ENCODE results near the gene LAYN.

Gene LAYN

DNA sequence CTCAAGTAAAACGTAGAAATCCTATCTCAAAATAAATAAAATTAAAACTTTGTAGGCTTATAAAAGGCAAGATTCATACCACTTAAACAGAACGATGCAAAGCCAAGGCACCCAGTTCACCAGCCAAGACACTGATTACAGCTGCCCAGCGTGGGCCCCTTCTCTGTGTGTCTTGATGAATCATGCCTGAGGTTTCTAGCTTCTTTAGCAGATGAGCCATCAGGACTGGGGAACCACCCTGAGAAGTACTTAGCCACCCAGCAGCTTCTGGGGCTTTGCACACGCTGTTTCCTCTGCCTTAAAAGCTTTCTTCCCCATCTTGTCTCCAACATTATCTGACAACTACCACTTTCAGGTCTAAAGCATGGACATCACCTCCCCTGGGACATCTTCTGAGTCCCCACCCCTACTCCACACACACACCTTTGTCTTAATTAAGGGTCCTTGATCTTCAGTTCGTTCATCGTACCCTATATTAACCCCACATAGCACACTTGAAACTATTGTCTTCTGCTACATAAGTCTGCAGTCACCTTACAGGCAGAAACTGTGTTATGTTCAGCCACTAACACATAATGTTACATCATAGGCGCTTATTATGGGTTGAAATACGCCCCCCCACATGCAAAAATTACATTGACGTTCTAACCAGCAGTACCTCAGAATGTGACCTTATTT lies 8.7 kb upstream of the LAYN start:
- H3K4me3 ChIP-seq (ENCODE audit: low read depth, low read length): no peak overlapping the region
- TF ChIP-seq MYC (IDR thresholded peaks at IDR 0.05; ENCODE audit: low read depth, low read length) (peak; percentile 70; the same call in 1 of the 2 replicates), POLR2A (IDR thresholded peaks at IDR 0.05; ENCODE audit: extremely low read depth, insufficient read length) (no peak)
- TF ChIP-seq, protein P1, sequence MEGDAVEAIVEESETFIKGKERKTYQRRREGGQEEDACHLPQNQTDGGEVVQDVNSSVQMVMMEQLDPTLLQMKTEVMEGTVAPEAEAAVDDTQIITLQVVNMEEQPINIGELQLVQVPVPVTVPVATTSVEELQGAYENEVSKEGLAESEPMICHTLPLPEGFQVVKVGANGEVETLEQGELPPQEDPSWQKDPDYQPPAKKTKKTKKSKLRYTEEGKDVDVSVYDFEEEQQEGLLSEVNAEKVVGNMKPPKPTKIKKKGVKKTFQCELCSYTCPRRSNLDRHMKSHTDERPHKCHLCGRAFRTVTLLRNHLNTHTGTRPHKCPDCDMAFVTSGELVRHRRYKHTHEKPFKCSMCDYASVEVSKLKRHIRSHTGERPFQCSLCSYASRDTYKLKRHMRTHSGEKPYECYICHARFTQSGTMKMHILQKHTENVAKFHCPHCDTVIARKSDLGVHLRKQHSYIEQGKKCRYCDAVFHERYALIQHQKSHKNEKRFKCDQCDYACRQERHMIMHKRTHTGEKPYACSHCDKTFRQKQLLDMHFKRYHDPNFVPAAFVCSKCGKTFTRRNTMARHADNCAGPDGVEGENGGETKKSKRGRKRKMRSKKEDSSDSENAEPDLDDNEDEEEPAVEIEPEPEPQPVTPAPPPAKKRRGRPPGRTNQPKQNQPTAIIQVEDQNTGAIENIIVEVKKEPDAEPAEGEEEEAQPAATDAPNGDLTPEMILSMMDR (IDR thresholded peaks at IDR 0.05; ENCODE audit: low read depth, low read length): no peak
- TF ChIP-seq, protein P2, sequence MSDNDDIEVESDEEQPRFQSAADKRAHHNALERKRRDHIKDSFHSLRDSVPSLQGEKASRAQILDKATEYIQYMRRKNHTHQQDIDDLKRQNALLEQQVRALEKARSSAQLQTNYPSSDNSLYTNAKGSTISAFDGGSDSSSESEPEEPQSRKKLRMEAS (IDR thresholded peaks at IDR 0.05; ENCODE audit: low read depth, low read length): peak; percentile 78
- peak; percentile 82 for DNase-seq (ENCODE audit: low read depth)

DNA sequence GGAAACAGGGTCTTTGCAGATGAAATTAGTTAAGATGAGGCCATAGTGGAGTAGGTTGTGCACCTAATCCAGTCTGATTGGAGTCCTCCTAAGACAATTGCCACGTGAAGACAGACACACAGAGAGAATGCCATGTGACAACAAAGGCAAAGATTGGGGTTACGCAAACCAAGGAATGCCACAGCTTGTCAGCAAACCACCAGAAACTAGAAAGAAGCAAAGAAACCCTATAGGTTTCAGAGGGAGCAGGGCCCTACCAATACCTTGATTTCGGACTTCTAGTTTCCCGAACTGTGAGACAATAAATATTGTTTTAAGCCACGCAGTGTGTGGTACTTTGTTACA lies 8.2 kb upstream of the LAYN start:
- H3K4me3 ChIP-seq (ENCODE audit: low read depth, low read length): no peak overlapping the region
- DNase-seq (ENCODE audit: low read depth): peak; percentile 50
- no peak for TF ChIP-seq POLR2A (IDR thresholded peaks at IDR 0.05; ENCODE audit: extremely low read depth, insufficient read length)
- TF ChIP-seq MYC (IDR thresholded peaks at IDR 0.05; ENCODE audit: low read depth, low read length): 0 out of 2 replicates have a peak, but pooled peaks have one; percentile 33
- TF ChIP-seq, protein P2 (IDR thresholded peaks at IDR 0.05; ENCODE audit: low read depth, low read length): peak; percentile 82
- TF ChIP-seq, protein P1 (IDR thresholded peaks at IDR 0.05; ENCODE audit: low read depth, low read length): no peak

DNA sequence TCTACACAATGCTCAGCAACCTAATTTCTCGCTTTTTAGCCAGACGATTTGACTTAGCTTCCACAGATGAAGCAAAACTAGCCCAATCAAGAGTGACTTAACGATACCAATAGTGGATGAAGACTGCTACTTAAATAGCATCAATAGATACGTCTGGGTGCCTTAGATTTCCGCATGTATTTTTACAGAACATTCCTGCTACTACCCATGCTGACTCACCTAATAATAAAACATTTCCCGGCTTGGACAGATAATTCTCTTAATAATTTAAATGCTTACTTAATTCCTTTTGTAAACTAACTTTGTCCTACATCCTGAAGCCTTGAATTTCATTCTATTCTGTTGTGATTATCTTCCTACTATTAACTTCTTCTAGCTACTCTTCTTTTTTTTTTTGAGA lies 5.2 kb upstream of the LAYN start:
- no peak for TF ChIP-seq POLR2A (IDR thresholded peaks at IDR 0.05; ENCODE audit: extremely low read depth, insufficient read length)
- TF ChIP-seq, protein P2 (IDR thresholded peaks at IDR 0.05; ENCODE audit: low read depth, low read length): no peak
- TF ChIP-seq, protein P1 (IDR thresholded peaks at IDR 0.05; ENCODE audit: low read depth, low read length): no peak
- no peak for TF ChIP-seq MYC (IDR thresholded peaks at IDR 0.05; ENCODE audit: low read depth, low read length)
- no peak for DNase-seq (ENCODE audit: low read depth)
- H3K4me3 ChIP-seq (ENCODE audit: low read depth, low read length): no peak overlapping the region

DNA sequence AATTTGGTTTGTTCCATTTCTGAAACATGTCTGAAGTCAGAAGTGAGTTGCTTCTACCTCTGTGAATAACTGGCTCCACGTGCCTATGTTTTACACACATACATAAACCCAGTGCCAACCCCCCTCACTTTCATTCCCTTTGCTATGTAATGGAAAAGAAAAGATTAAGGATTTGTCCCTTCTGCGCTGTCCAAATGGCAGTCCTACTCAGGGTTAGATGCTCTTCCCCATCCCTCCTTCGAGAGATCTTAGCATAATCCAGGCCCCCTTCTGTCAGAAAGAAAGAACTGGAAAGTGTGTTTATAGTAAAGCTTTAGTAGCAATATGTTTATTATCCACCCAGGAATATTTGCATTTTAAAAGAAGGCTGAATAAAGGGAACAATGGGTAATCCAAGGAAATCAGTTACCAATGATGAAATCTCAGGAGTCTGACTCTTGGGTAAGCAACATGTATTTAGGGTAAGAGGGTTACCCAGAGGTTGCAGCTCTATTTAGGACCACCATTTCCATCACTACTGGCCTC lies 3.1 kb upstream of the LAYN start:
- TF ChIP-seq, protein P2 (IDR thresholded peaks at IDR 0.05; ENCODE audit: low read depth, low read length): no peak
- TF ChIP-seq, protein P1 (IDR thresholded peaks at IDR 0.05; ENCODE audit: low read depth, low read length): no peak
- TF ChIP-seq MYC (IDR thresholded peaks at IDR 0.05; ENCODE audit: low read depth, low read length) (no peak), POLR2A (IDR thresholded peaks at IDR 0.05; ENCODE audit: extremely low read depth, insufficient read length) (no peak)
- H3K4me3 ChIP-seq (ENCODE audit: low read depth, low read length): no peak overlapping the region
- DNase-seq (ENCODE audit: low read depth): no peak

DNA sequence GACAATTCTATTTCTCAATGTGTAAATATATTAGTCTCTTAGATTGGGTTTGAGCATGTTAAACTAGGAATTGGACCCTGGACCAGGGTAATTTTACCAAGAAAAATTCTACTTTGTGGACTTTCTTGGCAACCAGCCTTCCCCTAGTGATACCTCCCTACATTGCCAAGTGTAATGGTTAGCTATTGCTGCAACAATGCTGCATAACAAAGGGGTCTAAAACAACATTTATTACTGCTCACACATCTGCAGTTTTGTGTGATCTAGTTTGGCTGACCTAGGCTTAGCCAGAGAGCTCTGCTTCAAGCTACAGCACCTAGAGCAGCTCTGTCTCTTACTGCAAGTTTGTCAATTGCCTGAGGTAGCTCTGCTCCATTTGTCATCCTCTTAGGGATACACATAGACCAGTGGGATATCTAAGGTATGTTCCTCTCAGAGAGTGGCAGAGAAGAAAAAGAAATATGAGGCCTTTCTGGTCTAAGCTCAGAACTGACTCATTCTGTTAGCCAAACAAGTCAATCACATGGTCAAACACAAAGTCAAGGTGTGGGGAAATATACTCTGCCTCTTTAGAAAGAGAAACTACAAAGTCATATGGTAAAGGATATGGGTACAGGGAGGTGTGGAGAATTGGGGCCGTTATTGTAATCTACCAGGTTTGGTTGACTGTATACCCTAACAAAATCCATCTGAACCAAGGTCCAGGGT lies 2.0 kb upstream of the LAYN start:
- no peak for DNase-seq (ENCODE audit: low read depth)
- H3K4me3 ChIP-seq (ENCODE audit: low read depth, low read length): no peak overlapping the region
- TF ChIP-seq MYC (IDR thresholded peaks at IDR 0.05; ENCODE audit: low read depth, low read length): no peak
- TF ChIP-seq, protein P2 (IDR thresholded peaks at IDR 0.05; ENCODE audit: low read depth, low read length): no peak
- TF ChIP-seq, protein P1 (IDR thresholded peaks at IDR 0.05; ENCODE audit: low read depth, low read length): no peak
- TF ChIP-seq POLR2A (IDR thresholded peaks at IDR 0.05; ENCODE audit: extremely low read depth, insufficient read length): no peak
